SKM-1 treated with dmso at 0.1 percent for 144 hours (cell line): ENCODE data around the gene KRTAP1-1.
"Not testable (repeated sequence)": the region's sequence is repeated elsewhere in the genome, so short reads cannot be mapped to it uniquely, and the experiment has no call there.

Experiments
- DNase-seq: peaks from one replicate; lab custom pipeline; 2025; ENCODE audit not compliant: unreplicated experiment; lab: John Stamatoyannopoulos, UW

The KRTAP1-1 gene

DNA sequence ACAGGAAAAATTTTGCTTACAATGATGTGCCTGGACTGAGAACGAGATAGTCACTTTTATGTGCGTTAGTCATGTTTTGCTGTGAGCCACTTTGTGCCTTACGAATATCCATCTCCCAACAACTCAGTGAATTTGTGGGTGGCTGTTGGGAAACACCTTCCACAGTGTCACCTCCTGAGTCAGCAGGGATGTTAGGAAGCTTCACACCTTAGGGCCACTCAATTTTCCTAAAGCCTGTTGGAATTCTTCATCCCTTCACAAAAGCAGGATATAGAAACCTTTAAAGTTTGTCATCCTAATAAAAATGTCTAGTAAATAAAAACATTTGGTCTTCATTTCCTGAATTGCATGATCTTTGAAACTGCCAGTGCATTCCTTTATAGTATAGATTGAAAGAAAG is 28.1 kb downstream of the KRTAP1-1 start:
- DNase-seq = no peak

DNA sequence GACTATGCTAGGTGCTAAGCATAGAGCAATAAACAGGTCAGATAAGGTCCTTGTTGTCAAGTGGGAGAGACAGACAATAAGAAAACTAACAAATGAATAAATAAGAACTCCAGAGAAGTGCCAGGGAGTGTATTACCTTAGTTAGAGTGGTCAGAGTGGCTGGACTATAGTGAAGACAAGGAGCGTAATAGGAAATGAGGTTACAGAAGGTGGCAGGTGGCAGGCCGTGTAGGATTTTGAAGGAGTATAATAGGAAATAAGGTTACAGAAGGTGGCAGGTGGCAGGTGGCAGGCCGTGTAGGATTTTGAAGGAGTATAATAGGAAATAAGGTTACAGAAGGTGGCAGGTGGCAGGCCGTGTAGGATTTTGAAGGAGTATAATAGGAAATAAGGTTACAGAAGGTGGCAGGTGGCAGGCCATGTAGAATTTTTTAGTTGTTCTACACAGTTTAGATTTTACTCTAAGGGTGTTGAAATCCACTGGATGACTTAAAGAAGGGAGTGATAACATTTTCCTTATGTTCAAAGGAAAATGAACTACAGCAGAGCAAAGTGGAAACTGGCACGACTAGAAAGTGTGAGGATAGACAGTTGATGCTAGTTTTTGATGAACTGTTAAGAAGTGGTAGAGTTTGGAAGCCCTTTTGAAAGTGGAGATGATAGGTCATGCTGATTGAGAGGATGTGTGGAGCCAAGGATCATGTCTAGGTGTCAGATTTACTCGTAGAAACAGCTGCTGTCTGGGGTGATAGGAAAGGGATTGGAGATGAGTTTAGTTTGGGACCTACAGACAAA is 28.7 kb downstream of the KRTAP1-1 start:
- DNase-seq = no peak

DNA sequence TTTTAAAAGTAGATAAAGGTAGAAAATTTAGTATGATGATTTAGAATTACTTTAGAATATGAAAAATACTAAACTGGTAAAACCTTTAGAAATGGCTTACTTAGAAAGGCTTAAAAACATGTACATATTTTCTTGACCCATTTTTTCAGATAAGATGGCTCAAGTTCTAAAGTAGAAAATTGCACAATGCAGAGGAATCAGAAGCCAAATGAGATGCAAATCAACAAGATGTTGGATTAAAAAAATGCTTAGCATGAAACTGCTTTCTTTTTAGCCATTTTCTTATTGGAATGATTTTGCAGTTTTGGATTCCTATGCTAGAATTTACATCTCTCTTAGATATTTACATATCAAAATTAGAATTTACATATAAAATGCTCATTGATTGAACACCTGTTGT is 30.8 kb downstream of the KRTAP1-1 start:
- no peak for DNase-seq

DNA sequence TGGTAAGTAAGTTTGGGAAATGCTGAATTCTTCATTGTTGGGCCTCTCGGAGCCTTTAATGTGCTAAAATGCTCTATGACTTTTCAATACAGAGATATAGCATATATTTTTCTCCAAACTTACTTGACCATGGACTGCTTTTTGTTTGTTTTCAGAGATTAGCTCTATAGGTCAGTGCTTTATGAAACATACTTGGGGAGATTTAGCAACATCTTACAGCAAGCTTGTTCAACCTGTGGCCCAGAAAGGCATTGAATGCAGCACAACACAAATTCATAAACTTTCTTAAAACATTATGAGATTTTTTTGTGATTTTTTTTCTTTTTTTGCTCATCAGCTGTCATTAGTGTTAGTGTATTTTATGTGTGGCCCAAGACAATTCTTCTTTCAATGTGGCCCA is 31.3 kb downstream of the KRTAP1-1 start:
- DNase-seq = no peak

DNA sequence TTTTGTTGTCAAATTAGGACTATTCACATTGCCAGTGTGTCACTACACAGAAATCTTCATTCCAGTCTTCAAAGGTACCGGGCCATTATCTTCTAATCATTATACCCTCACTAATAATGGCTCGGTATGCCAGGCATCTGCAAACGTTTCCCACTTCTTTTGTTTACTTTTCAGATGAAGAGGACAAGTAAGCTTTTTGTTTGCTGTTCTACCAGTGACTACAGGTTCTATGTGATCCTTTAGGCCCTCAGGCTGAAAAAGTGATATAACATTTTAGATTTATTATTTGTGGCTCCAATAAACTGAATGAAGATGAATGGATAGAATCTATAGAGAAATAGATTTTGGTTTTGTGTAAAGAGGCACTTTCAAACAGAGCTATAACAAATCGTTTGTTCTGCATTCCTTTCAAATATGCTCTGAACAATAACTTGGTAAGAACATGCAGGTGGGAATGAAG is 31.9 kb downstream of the KRTAP1-1 start:
- DNase-seq = no peak

DNA sequence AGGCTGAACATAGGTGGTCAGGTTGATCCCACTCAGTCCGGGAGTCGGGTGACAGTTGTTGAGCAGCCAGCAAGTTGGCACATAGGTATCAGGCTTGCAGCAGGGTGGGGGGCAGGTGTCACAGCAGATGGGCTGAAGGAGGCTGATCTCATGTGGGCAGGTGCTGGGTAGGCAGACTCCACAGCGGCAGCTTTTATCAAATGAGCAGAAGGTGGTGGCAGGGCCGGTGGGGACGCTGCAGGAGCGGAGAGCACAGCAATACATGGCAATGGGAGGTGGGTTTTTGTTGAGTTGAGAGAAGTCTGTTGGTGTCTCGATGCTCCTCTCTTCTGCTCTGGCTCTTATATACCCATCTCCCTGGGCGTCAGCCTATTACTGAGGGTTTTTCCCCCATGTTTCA is 32.4 kb downstream of the KRTAP1-1 start, which contains the start of gene KRTAP3-1:
Gene KRTAP3-1 (minus strand): TSS at position 318 of the 400 bp plus-strand sequence. CDS start 54 bp downstream, at position 264.
- no peak for DNase-seq

DNA sequence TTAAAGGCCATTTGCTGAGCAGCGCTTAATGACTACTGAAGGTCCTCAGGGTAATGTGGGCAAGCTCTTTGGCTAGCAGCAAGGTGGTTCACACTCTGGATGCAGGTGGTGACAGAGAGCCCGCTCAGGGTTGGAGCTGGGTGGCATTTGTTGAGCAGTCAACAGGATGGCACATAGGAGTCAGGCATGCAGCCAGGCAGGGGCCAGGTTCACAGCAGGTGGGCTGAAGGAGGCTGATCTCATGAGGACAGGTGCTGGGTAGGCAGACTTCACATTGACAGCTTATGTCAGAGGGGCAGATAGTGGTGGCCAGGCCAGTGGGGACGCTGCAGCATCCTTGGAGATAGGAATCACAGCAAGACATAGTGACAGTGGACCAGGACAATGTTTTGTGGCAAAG is 36.9 kb downstream of the KRTAP1-1 start:
- DNase-seq = no peak

DNA sequence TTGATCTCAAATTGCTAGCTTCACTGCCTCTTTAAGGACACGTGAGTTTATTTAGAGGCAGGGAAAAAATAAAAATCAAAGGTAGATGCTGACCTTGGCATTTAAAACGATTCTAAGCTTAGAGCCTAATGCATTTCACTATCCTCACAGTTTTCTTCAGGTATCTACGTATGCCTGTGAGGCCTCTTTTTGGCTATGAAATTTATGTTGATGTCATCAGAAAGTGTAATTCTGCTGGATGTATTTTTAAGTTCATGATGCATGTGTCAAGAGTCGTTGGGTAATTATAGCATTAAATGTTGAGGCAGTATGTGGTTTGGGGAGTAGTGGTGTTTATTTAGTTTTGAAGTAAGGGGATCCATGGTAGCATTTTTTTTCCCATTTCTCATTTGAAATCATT is 37.3 kb downstream of the KRTAP1-1 start:
- no peak for DNase-seq

DNA sequence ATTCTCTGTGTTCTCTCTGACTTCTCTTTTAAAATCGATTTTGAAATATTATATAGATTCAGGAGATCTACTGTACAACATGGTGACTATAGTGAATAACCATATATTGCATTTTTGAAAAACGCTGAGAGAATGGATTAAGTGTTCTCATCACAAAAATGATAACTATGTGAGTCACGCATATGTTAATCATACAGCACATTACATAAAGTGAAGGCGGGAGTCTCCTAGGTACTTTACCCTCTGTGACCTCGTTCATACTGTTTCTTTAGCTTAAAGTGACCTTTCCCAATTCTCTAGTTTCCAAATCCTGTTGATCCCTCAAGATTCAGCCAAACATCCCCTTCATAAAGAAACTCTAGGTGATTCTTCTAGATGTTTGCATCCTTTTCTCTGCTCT is 38.4 kb downstream of the KRTAP1-1 start:
- no peak for DNase-seq

DNA sequence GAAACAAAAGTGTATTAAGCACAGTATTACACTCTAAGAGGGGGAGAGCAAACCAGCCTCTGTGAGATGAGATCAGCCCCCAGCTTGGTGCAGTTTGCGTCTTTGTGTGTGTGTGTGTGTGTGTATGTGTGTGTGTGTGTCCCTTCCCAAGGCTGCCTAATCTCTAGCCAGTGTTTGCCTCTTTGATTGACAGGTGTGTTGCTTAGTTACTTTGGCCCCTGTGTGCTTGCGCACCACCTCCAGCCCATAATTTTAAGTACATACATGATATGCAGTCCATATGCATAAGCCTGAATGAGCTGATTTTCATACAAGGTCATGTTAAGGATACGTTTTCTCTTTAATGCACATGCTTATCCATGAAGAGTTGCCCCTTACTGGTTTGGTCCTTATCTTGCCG is 39.5 kb downstream of the KRTAP1-1 start:
- no peak for DNase-seq

DNA sequence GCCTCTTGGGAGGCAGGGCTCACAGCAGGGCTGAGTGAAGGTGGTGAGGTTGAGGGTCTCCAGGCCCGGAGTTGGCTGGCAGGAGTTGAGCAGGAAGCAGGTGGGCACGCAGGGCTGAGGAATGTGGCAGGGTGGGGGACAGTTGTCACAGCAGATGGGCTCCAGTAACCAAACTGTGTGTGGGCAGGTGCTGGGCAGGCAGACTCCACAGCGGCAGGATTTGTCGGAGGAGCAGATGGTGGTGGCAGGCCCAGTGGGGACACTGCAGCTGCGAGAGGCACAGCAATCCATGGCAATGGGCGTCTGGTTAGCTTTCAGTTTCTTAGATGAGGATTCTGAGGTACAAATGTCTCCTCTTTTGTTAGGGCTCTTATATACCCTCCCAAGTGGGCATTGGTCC is 41.7 kb downstream of the KRTAP1-1 start, which contains the start of gene KRTAP3-2:
Gene KRTAP3-2 (minus strand): TSS at position 344 of the 400 bp plus-strand sequence. CDS start 53 bp downstream, at position 291.
- not testable (repeated sequence) for DNase-seq

DNA sequence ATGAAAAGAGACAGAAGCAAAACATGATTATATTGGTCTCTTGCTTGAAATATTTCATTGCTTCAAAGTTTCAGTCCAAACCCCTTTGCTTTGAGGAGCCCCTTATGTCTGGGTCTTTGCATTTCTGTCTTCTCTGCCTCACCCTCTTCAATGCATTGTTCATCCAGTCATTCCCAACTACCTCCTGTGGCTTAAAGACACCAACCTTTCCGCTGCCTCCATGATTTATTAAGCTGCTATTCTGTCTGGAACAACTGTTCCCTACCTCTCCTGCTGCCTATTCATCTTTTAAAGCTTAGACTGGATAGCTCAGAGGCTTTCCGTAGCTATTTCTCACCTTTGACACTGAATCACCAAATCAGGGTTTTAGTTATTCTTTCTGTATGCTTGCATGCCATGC is 43.9 kb downstream of the KRTAP1-1 start:
- no peak for DNase-seq

DNA sequence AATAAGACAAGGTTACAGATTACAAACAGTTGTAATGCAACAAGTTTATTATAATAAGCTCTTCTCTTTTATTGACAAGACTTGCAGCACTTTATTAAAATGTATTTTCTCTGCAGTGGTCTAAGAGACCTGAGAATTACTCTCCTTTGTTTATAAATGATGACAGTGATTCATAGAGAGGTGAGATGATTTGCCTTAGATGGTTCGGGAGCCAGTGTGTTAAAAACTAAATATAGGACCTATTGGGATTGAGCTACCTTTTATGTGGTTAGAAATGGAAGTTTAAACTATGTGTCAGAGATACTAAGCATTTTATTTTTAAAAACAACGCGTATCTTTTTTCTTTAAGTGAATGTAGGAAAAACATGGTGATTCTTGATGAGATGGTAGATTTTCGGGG is 44.4 kb downstream of the KRTAP1-1 start:
- no peak for DNase-seq

DNA sequence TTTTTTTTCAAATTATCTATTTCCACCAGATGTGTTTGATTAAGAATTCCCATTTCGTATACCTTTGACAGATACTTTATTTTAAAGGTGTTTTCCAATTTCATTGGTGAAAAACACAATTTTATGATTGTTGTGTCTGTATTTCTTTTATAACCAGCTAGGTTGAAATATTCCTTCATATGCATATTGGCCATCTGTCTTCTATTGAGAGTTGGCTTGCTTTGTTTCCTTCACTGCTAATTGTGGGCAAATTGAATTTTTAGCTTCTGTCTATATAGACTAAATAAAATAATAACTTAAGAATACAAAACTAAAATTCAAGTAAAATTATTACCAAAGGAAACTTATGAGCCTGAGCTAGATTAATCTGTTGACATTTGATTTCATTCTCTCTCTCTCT is 46.1 kb downstream of the KRTAP1-1 start:
- DNase-seq = no peak

DNA sequence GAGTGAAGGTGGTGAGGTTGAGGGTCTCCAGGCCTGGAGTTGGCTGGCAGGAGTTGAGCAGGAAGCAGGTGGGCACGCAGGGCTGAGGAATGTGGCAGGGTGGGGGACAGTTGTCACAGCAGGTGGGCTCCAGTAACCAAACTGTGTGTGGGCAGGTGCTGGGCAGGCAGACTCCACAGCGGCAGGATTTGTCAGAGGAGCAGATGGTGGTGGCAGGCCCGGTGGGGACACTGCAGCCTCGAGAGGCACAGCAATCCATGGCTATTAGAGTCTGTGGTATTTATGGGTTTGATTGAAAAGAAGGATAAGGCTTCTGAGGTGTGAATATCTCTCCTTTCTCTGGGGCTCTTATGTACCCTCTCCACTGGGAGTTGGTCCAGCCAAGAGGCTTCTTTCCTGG is 47.4 kb downstream of the KRTAP1-1 start, which contains the start of gene KRTAP3-3:
Gene KRTAP3-3 (minus strand): TSS at position 326 of the 400 bp plus-strand sequence. CDS start 67 bp downstream, at position 259.
- no peak for DNase-seq

DNA sequence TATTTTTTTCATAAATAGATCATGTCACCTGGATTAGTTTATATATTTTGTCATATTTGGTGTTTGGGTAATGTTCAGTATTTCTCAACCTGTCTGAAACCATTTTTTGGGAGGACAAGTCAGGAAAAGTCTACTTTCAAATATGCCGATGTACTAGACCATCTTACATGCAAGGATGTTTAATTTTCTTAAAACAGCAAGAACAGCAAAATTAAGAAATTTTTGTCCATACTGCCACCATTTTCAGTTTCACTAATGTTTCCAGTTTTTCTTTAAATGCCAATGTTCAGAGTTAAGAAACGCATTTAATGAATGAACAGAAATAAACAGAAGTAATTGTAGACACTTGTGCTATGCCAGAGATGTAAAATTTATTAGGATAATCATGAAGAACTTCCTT is 48.2 kb downstream of the KRTAP1-1 start:
- no peak for DNase-seq

DNA sequence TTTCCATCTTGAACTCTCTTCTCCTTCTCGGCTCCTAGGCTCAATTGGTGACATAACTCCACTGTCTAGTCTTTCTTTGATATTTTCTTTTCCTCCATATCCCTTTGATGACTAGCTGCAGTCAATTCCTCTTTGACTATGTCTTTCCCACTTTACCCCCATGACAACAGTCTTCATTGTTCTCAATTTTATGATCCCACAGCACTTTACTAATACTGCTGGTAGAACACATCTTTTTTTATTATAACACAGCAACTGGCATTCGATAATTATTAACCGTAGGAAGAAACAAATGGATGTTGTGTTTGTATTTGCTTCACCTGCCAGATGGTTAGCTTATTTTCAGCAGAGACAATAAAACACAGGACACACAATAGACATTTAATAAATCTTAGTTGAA is 48.6 kb downstream of the KRTAP1-1 start:
- no peak for DNase-seq
